Stimulated activated naive CD8-positive, alpha-beta T cell treated with anti-CD3 and anti-CD28 coated beads, Interleukin-15, amount 100 ng/mL, for 72 hours (primary cell): ENCODE results near the gene FOXF2.

Source experiments
- ATAC-seq: fragments of 150-1000 bp; cut with Tn5 transposase; 2 replicates; pipeline ENCODE4 v1.10.0; 2021; ENCODE audit warnings: mild to moderate bottlenecking, moderate library complexity
- DNase-seq, 2 donors: peaks; one replicate each; pipeline ENCODE4 v3.0.0; 2021 to 2022
- H3K27ac Mint-ChIP-seq, 2 donors: one replicate each; pipeline ENCODE4 v1.8.0; 2022; ENCODE audit warnings: mild to moderate bottlenecking in 2 of 2, mixed read lengths in 2 of 2, moderate library complexity in 2 of 2
- H3K27me3 Mint-ChIP-seq: one replicate; pipeline ENCODE4 v1.8.0; 2022; ENCODE audit warnings: mixed read lengths
- H3K4me1 Mint-ChIP-seq: one replicate; pipeline ENCODE4 v1.8.0; 2022; ENCODE audit warnings: mild to moderate bottlenecking, mixed read lengths
- H3K4me3 Mint-ChIP-seq, 2 donors: one replicate each; pipeline ENCODE4 v1.8.0; 2022; ENCODE audit warnings: mild to moderate bottlenecking in 2 of 2, mixed read lengths in 2 of 2, moderate library complexity in 1 of 2
- H3K9me3 Mint-ChIP-seq, 2 donors: one replicate each; pipeline ENCODE4 v1.8.0; 2022; ENCODE audit warnings: mixed read lengths in 2 of 2

The FOXF2 gene

DNA sequence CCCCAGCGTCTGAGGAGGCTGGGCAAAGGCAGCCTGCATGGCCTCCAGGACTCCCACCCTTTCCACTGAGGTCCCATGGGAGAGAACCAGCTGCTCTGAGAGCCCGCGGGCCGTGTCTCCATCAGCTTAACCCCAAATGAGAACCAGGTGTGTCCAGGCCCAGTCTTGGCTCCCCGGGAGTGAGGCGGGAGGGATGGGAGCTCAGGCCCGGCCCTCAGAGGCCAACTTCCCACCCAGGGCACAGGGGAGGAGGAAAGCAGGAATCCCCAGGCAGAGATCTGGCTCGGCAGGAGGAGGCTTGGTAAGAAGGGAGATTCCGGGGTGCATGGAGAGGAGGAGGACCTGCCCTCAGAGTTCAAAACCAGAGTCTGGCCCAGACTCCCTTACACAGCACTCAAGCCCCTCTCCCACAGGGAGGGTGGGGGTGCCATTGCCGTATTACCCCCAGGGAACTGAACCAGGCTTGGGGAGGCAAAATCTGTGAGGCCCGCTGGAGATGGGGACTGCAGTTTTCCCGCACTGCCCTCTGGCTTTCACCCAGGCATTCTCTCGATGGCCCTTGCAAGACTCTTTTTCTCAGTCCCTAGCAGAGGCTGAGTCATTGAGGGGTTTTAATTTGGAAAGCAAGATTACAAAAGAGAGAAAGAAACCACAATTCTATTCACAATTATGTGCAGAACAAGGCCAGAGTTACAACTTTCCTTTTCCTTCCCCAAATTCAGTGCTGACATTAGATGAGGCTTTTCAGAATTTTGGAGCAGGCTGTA, 17.1 kb downstream of the FOXF2 start:
- Mint-ChIP-seq H3K9me3 (no peaks in the 10 kb centered on the region), H3K27me3 (peaks cover 28% of the 10 kb centered on the region), H3K27ac (no peak overlapping the region), H3K4me1 (peaks cover 7% of the 10 kb centered on the region), H3K4me3 (no peak overlapping the region)
- no peak for DNase-seq
- ATAC-seq, result no peak

DNA sequence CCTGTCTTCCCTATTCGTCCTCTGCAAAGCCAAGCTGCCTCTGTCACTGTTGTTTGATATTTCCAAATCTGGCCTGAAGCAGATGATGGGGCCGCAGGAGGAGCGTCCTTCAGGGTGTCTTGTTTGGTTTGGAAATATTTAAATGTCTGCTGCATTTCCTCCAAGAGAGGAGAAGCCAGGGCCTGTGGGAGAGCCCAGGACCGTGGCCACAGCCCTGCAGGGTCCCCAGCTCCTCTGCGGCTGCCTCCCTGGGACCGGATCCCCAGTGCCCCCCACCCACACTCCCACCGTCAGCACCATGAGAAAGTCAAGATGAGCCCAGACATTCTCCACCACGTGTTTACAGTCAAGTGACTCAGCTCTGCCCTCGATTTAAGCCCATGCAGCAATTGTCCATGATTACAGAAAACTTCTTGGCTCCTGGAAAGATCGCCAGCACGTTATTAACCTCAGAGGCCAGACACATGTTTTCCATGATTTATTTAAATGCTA, 18.2 kb downstream of the FOXF2 start:
- no peaks in the 10 kb centered on the region for H3K9me3 Mint-ChIP-seq

DNA sequence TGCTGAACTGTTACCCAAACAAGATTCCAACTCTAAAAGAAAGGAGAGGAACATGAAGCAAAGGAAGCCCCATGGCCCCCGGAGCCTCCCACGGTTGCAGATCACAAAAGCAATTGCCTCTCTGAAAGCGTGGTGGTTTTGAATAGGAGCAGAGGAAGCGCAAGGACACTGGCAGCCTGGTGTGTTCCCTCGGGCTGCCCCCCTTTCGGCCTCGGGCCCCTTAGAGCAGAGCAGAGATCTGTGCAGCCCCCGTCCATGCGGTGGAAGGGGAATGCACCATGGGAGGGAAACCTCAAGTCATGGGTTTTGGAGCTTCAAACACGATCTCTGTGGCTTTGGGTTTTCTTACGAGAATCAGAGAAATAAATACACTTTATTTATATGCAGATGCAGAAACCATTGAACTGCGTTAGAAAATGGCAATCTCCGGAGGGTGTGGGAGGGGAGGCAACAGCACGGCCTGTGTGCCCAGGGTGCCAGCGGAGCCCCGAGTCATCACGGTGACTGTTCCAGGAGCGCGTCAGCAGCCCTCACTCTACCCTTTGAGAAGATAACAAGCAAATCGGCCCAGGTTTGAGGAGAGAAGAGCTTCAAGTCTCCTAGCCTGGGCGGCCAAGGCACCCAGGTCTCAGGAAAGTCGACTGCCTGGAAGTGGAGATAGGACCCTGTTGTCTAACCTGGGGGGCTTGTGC, 20.5 kb downstream of the FOXF2 start:
- DNase-seq (no peak), ATAC-seq (no peak)
- Mint-ChIP-seq H3K27ac (no peak overlapping the region), H3K9me3 (no peaks in the 10 kb centered on the region), H3K4me3 (no peak overlapping the region), H3K27me3 (peaks cover 36% of the 10 kb centered on the region), H3K4me1 (peaks cover 7% of the 10 kb centered on the region)

More for the DNA sequence above, 18.2 kb downstream of the FOXF2 start:
- Mint-ChIP-seq H3K4me1 (peaks cover 7% of the 10 kb centered on the region), H3K27me3 (peaks cover 28% of the 10 kb centered on the region), H3K27ac (no peak overlapping the region), H3K4me3 (no peak overlapping the region)
- ATAC-seq (no peak), DNase-seq (no peak)

DNA sequence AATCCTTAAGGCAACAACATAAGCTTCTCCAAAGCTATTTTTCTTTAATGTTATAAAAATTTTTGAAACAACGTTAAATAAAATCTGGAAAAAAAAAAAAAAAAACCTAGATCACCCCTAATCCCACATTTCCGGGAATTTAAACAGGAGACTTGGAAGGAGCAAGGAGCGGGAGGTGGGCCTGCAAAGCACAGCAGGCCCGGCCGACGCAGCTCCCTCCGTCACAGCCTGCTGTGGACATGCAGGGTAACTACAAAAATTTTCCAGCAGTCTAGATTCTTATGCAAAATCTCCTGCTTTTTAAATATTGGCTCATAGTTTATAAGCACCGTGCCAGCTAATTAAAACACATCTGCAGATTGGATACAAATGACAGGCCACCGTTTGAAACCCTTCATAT, 23.5 kb downstream of the FOXF2 start:
- Mint-ChIP-seq H3K9me3 (no peaks in the 10 kb centered on the region), H3K27ac (no peak overlapping the region), H3K4me1 (peaks cover 7% of the 10 kb centered on the region), H3K27me3 (peaks cover 48% of the 10 kb centered on the region), H3K4me3 (no peak overlapping the region)
- ATAC-seq (no peak), DNase-seq (no peak)

DNA sequence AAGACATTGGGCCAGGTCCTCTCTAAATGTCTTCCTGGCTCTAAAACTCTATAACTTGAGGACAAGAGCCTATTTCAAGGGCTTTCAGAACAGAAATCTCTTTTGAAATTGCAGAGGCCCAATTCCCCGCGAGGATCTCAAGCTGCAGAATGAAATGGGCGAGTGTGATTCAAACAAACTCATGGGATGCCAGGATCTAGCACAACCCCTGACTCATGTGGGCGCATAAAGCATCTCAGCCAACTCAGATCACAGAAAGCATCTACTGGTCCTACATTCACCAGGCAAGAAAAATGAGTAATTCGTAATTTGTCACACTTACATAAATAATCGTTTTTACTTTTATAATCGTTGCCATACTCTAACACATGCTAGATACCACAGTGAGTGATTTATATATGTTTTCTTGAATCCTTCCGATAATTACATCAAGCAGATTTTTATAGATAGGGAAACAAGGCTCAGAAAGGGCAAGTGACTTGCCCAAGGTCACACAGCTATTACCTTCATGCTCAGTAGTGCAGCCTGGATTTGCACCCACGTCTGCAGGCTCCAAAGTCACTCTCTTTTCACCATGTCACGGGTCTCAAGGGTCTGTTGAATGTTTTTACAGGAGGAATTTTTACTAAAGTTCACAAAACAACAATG, 26.2 kb downstream of the FOXF2 start:
- DNase-seq (no peak), ATAC-seq (no peak)
- no peaks in the 10 kb centered on the region for H3K4me1 Mint-ChIP-seq
- H3K4me3 Mint-ChIP-seq, result no peak overlapping the region
- H3K9me3 Mint-ChIP-seq, result no peaks in the 10 kb centered on the region
- no peak overlapping the region for H3K27ac Mint-ChIP-seq
- H3K27me3 Mint-ChIP-seq, result peaks cover 29% of the 10 kb centered on the region

DNA sequence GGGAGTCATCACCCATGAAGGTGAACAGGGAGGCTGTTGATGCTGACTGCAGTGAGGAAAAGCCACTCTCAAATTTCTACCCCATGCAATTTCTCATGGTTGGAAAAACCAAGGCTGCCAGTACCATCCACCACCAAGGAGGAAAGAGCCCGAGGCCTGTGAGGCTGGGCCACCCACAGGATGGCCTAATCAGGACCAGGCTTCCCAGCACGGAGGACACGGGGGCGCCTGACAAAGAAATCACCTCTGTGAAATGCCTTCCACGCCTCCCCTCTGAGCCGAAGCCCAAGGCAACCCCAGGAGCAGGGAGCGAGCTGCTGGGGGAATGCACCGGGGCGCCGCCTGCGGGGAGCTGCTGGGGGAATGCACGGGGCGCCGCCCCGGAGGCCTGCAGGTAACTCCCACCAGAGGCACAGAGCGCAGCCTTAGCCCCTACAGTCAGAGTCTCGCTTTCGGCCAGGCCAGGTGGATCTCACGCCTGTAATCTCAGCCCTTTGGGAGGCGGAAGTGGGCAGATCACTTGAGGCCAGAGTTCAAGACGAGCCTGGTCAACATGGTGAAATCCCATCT, 26.9 kb downstream of the FOXF2 start:
- no peak for ATAC-seq

DNA sequence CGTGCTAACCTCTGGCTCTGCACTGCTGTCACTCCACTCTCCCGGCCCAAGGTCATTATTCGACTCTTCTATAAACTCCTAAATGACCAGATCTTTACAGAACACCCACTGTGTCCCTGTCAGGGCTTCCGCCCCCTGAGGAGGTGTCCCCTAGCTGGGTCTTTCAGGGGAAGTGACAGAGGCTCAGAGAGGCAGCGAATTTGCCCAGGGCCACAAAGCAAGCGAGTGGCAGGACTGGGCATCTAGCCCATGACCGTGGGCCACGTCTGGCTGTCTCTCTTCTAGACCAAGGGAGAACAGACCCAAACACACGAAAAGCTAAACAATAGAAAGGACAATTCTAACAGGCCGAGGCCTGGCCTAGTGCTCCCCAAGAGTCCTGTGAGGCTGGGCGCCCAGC, 27.4 kb downstream of the FOXF2 start:
- no peak overlapping the region for H3K4me3 Mint-ChIP-seq
- H3K27me3 Mint-ChIP-seq, result peaks cover 20% of the 10 kb centered on the region
- DNase-seq (no peak), ATAC-seq (no peak)
- no peak overlapping the region for H3K27ac Mint-ChIP-seq
- H3K9me3 Mint-ChIP-seq, result no peaks in the 10 kb centered on the region
- no peaks in the 10 kb centered on the region for H3K4me1 Mint-ChIP-seq

More for the DNA sequence above, 26.9 kb downstream of the FOXF2 start:
- Mint-ChIP-seq H3K27me3 (peaks cover 23% of the 10 kb centered on the region), H3K9me3 (no peaks in the 10 kb centered on the region), H3K4me1 (no peaks in the 10 kb centered on the region), H3K4me3 (no peak overlapping the region), H3K27ac (no peak overlapping the region)
- DNase-seq, result no peak

DNA sequence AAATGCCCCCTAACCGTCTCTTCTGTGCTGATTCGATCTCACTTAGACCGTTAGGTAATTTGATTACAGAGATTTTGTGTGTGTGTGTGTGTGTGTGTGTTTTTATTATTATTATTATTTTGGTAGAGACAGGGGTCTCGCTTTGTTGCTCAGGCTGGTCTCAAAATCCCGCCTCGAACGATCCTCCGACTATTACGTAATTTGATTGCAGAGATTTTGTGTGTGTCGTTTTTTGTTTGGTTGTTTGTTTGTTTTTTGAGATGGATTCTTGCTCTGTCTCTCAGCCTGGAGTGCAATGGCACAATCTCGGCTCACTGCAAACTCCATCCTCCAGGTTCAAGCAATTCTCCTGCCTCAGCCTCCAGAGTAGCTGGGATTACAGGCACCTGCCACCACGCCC, 28.3 kb downstream of the FOXF2 start:
- DNase-seq (no peak), ATAC-seq (no peak)
- H3K27me3 Mint-ChIP-seq, result peaks cover 26% of the 10 kb centered on the region
- H3K27ac Mint-ChIP-seq, result no peak overlapping the region
- H3K4me3 Mint-ChIP-seq, result no peak overlapping the region
- no peaks in the 10 kb centered on the region for H3K4me1 Mint-ChIP-seq
- H3K9me3 Mint-ChIP-seq, result no peaks in the 10 kb centered on the region

DNA sequence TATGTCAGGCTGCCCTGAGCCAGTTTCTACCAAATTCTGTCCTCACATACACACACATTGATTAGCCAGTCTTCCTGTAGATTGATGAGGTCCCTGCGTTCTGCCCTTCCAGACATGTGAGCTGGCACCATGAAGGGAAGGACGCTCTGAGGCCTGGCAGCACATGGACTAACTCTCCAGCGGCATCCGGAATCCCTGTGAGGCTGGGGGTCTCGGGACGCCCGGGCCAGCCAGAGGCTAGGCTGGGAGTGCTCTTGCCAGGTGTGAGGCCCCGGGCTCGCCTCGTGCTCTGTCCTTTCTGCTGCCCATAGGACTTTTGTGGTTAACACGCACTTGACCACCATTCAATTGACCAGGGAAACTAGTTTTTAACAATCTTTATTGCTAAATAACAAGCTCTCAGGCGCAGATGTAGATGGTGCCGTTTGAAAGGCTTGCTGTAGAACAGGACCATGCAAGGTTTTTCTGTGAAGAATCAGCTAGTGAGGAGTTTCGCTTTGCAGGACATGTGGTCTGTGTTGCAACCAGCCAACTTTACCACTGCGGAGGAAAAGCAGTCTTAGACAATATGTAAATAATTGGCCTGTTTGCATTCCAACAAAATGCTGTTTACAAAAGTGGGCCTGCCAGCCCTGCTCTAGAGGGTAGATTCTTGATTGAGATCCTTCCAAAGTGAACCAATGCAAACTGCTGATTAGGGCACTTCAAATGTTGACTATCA, 29.3 kb downstream of the FOXF2 start:
- no peaks in the 10 kb centered on the region for H3K9me3 Mint-ChIP-seq
- H3K4me1 Mint-ChIP-seq, result no peaks in the 10 kb centered on the region
- DNase-seq (no peak), ATAC-seq (no peak)
- no peak overlapping the region for H3K27ac Mint-ChIP-seq
- no peak overlapping the region for H3K4me3 Mint-ChIP-seq
- H3K27me3 Mint-ChIP-seq, result peaks cover 32% of the 10 kb centered on the region

DNA sequence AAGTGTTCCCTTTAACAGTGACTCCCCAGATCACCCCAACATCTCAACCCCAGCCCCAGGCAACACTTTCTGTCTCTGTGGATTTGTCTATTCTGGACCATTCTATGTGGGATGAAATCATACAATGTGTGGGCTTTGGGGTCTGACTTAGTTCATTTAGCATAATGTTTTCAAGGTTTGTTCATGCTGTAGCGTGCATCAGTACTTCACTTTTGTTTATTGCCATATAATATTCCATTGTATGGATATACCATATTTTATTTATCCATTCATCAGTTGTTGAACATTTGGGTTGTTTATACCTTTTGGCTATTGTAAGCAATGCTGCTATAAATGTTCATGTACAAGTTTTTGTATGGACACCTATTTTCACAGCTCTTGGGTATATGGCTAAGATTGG, 31.0 kb downstream of the FOXF2 start:
- H3K9me3 Mint-ChIP-seq, result no peaks in the 10 kb centered on the region
- H3K4me3 Mint-ChIP-seq, result no peak overlapping the region
- H3K4me1 Mint-ChIP-seq, result peaks cover 6% of the 10 kb centered on the region
- peaks cover 43% of the 10 kb centered on the region for H3K27me3 Mint-ChIP-seq
- no peak overlapping the region for H3K27ac Mint-ChIP-seq
- no peak for ATAC-seq
- DNase-seq, result no peak

DNA sequence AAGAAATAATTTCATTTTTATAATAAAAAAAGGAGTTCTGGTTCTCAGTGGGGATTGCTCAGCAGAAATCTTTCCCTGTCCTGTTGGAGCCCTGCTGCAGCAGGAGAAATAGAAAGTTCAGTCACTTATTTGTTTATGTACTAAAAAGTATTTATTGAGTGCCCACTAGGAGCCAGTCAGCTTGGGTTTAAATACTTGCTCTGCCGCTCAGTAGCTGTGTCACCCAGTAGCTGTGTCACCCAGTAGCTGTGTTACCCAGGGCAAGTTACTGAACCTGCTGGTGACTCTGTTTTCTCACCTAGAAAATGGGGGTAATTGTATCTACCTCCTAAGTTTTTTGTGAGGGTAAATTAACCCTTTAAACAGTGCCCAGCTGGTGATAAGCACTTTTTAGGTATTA, 32.9 kb downstream of the FOXF2 start:
- Mint-ChIP-seq H3K27me3 (peaks cover 49% of the 10 kb centered on the region), H3K4me1 (peaks cover 6% of the 10 kb centered on the region), H3K27ac (no peak overlapping the region), H3K9me3 (no peaks in the 10 kb centered on the region), H3K4me3 (no peak overlapping the region)
- DNase-seq (no peak), ATAC-seq (no peak)

DNA sequence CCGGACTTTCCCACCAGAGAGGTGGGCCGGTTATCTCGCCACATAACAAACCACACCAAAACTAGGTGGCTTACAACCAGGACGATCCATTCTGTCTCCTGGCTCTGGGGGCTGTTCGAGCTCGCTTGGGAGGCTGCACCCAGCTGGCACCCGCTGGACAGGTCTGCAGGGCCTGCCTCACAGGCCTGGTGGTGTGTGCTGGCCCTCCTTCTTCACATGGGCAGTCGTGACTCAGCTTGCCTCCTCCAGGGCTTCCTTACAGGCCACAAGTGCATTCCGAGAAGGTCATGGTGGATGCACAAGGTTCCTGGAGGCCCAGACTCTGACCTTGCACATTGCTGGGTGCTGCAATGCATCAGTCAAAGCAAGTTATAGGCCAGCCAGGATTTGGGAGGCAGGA, 34.2 kb downstream of the FOXF2 start:
- H3K27me3 Mint-ChIP-seq, result peaks cover 51% of the 10 kb centered on the region
- H3K9me3 Mint-ChIP-seq, result no peaks in the 10 kb centered on the region
- no peak overlapping the region for H3K27ac Mint-ChIP-seq
- H3K4me1 Mint-ChIP-seq, result peaks cover 6% of the 10 kb centered on the region
- H3K4me3 Mint-ChIP-seq, result no peak overlapping the region
- ATAC-seq, result no peak
- no peak for DNase-seq

DNA sequence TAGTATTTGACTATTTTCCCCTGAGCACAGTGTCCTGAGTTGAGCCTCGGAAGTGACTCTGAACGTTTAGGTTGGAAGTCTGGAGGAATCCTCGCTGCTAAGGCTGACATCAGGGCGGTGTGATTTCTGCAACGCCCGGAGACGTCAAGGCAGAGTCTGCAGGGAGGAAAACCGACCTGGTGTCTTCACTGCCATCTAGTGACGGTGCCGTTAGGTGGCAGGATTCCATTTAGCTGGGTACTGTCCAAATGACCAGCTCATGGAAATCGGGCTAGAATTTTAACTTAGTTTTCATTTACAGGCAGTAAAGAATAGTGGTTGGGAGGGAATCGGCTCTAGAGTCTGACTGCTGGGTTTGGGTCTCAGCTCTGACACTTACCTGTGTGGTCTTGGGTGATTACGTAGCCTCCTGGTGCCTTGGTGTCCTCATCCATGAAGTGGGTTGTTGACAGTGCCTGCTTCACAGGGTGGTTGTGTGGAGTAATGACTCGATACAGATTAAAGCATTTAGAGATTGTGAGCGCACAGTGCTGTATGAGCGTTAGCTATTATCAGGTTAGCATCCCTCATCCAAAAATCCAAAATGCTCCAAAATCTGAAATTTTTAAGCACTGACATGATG, 35.0 kb downstream of the FOXF2 start:
- DNase-seq (peak in 1 of 2 donors; percentile 19), ATAC-seq (peak; percentile 69)

DNA sequence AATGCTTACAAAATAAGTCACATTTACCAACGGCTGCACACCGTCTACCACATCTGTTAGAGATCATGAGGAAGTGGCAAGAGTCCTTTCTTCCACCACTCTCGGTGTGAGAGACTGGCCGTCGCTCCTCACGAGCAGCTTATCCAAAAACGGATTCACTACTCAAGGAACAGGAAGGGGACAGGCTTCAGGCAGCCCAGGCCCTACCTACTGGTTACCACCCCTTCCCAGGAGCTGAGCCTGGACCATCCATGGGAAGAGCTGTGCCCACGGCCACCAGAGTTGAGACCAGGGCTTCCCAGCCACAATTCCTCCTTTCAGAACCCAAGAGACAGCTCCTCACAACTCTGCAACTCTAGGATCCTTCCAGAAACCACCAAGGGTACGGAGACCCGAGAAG, 37.0 kb downstream of the FOXF2 start:
- no peaks in the 10 kb centered on the region for H3K9me3 Mint-ChIP-seq
- no peak for DNase-seq
- no peak overlapping the region for H3K27ac Mint-ChIP-seq
- peaks cover 6% of the 10 kb centered on the region for H3K4me1 Mint-ChIP-seq
- no peak overlapping the region for H3K4me3 Mint-ChIP-seq
- H3K27me3 Mint-ChIP-seq, result peaks cover 51% of the 10 kb centered on the region
- ATAC-seq, result no peak

More for the DNA sequence above, 35.0 kb downstream of the FOXF2 start:
- peaks cover 51% of the 10 kb centered on the region for H3K27me3 Mint-ChIP-seq
- peaks cover 6% of the 10 kb centered on the region for H3K4me1 Mint-ChIP-seq
- no peaks in the 10 kb centered on the region for H3K9me3 Mint-ChIP-seq
- no peak overlapping the region for H3K27ac Mint-ChIP-seq
- no peak overlapping the region for H3K4me3 Mint-ChIP-seq

DNA sequence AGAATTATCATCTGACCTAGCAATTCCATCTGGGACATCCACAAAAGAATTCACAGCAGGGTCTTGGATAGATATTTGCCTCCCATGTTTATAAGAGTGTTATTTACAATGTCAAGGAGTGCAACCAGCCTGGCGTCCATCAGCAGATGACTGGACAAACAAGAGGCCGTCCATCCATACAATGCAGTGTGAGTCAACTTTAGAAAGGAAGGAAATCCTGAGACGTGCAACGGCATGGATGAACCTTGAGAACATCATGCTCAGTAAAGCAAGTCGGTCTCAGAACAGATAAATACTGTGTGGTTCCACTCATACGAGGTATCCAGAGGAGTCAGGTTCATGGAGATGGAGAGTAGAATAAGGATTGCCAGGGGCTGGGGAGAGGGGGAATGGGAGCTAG, 46.4 kb downstream of the FOXF2 start:
- ATAC-seq (no peak), DNase-seq (no peak)
- Mint-ChIP-seq H3K9me3 (no peaks in the 10 kb centered on the region), H3K4me1 (no peaks in the 10 kb centered on the region), H3K27ac (no peak overlapping the region), H3K4me3 (no peak overlapping the region), H3K27me3 (peaks cover 60% of the 10 kb centered on the region)
